SW 1271 (cell line): Measurements from ENCODE around the gene CBLB.

Source experiments
- DNase-seq, 2 experiments: peaks; one replicate each; lab custom pipeline; 2025; lab: John Stamatoyannopoulos, UW

CBLB gene

DNA sequence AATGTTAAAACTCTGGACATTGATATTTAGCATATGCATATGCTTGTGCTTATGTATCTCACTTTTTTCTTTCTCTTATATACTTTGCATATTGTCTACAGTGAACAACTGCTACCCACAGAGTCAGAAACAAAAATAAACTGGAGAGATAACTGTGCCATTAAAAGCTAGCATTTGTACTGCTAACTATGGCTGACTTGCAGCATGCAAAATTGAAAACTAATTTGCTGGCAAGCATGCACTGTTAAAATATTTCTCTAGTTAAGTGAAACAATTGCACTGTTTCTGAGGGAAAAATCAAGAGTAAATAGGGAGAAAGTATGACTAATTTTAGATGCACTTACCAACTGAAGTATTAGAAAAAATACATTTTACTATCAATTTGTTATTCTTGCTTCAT lies 177.8 kb downstream of the CBLB start:
- DNase-seq, result no peak

GRCh38 chr3:105688821-105689220 lies 180.0 kb downstream of the CBLB start:
- DNase-seq, result no peak

DNA sequence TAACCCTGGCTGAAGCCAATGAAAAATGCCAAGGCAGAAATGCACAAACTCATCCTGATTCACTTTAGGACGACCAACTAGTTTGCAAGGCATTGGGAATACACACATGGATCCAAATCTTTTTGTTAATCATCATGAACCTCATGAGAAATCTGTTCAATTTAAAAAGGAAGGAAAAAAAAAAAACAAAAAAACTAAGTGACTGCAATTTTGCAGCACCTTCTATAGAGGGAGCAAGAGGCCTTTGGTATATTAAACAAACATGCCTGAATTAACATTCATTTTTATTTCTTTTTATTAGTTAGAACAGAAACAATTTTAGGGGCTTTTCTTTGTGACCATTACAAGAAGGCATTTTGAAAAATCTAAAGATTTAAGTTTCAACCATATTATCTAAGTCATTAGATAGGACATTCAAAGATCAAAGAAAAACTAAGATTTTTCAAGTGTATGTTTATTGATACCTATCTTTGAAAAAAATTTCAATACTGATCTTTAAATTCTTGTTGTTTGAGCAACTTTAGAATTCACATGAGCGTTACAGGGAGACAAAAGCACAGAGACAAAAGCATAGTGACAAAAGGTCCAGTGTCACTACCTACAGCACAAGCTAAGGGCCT lies 182.4 kb downstream of the CBLB start:
- peak in 1 of 2 experiments; percentile 28 for DNase-seq

GRCh38 chr3:105679951-105680350 lies 188.9 kb downstream of the CBLB start:
- no peak for DNase-seq

GRCh38 chr3:105678017-105678416 lies 190.8 kb downstream of the CBLB start:
- DNase-seq, result no peak

DNA sequence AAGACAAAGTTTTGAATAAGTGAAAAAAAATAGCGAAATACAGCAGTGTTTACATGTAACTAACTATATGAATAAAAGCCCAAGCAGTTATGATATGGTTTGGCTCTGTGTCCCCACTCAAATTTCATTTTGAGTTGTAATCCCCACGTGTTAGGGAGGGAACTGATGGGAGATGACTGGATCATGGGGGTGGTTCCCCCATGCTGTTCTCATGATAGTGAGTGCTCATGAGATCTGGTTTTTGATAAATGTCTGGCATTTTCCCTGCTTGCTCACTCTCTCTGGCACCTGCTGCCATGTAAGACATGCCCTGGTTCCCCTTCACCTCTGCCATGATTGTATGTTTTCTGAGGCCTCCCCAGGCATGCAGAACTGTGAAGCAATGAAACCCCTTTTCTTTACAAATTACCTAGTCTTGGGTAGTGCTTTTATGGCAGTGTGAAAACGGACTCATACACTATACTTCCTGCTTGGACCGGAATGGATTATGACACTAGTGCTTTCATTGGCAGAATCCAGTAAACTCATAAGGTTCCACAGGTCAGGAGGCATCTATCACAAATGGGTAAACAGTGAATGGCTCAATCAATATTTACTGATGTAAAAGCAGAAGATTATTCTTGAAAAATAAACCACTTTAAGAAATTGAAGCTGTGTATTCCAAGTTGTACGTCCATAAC lies 192.1 kb downstream of the CBLB start:
- no peak for DNase-seq

DNA sequence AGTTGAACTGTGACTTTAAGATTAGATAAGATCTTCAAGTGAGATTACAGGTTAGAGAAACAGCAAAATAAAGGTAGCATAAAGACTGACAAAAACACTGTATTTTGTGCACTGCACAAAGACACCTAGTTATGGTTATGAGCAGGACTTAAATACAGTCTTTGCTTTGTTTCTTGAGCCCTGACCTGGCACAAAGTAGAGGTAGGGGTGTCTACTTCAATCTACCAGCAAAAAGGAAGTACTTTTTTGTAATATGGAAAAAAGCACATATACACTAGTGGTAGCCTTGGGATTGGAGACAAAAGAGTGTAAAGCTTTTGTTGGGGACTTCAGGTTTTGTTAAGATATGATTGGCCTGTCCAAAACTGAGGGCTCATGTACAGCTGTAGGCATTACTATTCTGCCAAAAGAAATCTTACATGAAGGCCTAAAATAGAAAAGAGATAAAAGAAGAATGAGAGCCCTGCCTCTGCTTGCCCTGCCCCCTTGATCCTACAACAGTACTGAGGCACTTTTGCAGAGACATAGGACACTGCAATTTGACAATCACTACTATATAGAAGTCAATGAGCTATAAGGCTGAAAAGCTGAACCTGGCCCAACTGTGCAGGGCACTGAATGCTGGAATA lies 194.3 kb downstream of the CBLB start:
- no peak for DNase-seq

GRCh38 chr3:105672996-105673395 lies 195.8 kb downstream of the CBLB start:
- no peak for DNase-seq

GRCh38 chr3:105662306-105662705 lies 206.5 kb downstream of the CBLB start:
- no peak for DNase-seq

DNA sequence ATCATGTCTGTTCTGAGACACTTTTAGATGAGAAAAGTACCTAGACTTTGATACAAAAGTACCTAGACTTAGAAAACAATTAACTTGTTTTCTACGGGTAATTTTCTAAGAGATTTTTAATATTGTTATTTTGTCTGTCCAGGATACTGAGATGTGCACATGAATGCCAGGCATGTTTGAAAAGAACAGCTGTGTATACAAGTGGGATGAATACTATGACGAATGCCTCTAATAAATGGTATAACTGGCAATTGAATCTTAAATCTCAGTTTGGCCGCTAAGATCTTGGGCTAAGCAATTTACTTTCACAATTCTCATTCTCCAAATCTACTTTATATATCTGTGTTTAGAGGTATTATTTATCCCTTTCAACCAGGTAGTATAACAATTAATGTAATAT lies 207.4 kb downstream of the CBLB start:
- no peak for DNase-seq

DNA sequence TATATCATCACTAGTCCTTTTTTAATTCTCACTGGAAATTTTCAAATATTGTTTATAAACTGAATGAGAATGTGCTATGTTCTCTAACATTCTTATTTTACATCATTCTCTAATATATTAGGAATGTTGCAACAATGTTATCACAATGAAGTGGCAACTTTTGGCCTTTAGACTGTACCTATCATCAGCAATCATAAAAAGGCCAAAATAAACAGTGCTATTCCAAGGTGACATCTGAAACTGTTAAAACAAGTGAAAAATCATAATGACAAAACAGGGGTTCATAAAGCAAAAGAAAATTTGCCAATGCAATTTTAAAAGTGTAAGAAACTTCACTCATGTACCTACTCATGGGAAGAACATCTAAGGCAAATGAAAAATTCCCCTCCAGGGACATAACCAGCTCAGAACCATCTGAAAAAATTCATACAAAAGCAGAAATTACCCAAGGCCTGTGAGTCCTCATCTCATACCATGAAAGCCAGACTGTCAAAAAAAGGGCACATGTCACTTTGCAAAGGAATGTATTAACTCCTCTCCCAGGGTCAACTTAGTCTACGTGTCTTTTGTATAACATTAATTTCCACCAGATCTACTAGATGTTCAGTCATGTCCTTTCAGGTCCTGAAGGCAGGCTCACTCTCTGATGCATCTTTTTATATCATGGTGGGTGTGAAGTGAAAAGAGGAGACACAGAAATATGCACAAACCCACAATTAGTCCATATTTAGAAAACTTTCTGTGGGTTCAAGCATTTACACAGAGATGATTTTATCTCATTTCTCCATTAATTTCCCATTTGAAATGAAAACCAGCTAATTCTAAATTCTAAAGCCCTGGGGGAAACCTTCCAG lies 211.9 kb downstream of the CBLB start:
- no peak for DNase-seq

DNA sequence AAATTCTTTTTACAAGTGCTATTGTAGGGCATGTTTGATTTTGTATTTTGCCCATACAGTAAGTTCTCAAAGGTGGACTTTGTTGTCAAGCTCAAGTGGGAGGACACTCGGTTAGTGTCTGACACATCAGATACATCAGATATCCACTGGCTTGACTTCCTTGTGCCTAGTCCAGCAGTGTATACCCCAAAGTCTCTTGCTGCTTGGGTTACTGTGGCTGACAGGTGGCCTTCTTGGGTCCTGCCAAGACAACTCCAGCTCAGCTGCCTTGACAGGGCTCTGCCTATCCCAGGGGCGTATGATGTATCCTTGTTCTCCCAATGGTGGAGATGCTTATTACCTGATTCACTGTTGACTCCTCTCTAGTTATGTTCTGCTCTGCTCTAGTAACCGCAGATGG lies 214.9 kb downstream of the CBLB start:
- no peak for DNase-seq

DNA sequence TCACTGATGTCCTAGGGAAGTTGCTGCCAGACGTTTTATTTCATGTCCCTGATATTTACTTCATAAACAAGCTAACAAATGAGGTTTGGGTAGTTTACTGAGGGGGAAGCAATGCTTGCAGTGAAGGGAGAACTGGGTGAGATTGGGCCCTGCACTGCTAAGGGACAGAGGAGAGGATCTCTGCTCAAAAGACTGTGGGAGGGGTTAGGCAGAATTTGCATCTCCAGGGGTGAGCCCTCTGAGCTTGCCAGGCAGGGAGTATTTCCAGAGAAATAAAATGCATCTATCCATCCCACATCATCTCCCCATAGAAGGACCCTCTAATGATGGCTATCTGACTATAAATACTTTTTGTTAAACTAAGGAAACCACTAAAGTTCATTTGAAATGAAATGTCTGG lies 215.6 kb downstream of the CBLB start:
- DNase-seq, result no peak

DNA sequence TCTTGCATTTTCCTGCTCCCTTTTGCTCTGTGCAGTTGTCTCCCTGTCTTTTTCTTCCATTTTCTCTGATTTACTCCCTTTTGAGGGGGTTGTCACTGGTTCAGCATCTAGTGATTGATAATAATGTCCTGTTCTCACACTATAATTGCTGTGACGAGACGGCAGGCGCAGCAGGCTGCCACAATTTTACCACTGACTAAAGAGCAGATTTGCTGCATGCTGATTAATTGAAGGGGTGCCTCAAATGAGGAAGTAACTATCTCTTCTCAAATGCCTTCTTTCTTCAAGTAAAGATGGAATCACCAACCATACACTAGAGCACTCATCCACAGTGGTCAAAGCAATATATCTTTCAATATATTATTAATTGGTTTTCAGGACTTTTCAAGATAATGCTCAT lies 219.3 kb downstream of the CBLB start:
- no peak for DNase-seq

DNA sequence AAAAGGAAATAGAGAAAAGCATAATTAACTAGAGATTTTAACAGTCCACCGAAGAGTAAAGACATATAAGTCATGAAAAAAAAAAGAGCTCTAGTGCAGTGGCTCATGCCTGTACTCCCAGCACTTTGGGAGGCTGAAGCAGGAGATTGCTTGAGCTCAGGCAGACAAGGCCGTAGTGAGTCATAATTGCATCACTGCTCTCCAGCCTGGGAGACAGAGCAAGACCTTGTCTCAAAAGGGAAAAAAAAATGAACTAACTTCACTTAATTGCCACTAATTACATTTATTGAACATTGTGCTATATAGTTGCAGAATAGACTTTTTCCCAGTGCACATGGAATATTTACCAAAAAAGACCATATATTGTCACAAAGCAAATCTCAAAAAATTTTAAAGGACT lies 221.8 kb downstream of the CBLB start:
- DNase-seq, result peak; percentile 3 to 43

GRCh38 chr3:105639131-105639530 lies 229.7 kb downstream of the CBLB start:
- DNase-seq, result no peak

- DNase-seq, result no peak
These were observed 234.1 kb downstream of the CBLB start for GRCh38 chr3:105634708-105635107.

DNA sequence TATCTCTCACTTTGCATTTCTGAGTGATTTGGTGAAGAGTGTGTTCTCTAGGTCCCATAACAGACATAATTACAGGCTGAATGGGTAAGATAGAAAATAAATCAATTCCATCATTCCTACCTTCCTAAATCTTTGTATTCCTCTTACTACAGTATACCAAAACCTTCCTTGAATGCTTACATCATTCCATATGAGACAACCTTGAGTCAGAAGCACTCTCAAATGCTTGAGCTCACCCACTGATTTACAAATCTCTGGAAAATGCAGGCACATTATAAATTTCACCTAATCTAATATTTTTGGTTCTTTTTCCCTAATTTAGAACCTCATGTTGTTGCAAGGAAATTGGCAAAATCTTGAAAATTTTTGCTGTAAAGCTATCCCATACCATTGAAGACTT lies 239.1 kb downstream of the CBLB start:
- DNase-seq, result no peak

GRCh38 chr3:105626739-105627138 lies 242.1 kb downstream of the CBLB start:
- DNase-seq, result no peak

DNA sequence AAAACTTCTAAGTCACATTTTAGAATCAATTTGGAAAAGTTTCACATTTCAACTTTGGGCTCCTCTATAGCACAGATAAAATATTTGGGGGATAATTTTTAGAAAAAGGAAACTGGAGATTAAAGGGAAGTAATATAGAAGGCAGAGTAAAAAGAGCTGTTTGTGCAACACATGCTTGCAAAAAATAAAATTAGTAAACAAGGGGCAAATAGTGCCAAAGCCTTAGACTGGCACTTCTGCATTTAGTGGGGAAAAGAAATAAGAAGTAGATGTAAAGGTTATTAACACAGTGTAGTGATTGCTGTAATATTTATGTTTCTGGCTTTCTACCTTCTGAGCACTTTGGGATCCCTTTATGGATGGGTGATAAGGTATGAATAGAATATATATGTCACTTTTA lies 246.6 kb downstream of the CBLB start:
- DNase-seq, result no peak

DNA sequence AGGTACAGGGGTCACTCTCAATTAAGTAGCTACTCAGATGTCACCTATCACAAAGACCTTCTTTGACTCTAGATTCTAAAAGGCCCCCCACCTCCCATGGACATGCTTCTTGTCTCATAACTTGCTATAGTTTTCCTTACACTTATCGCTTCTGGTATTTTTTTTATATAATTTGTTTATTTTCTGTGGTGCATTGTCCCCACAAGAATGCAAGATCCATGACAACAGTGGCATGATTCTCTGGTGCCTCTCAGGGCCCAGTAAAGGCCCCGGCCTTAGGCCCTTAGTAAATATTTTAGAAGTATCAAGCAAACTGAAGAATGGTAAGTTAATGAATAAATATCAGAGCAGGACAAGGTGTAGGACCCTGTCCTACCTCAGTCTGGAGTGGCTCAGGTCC lies 248.6 kb downstream of the CBLB start:
- no peak for DNase-seq

DNA sequence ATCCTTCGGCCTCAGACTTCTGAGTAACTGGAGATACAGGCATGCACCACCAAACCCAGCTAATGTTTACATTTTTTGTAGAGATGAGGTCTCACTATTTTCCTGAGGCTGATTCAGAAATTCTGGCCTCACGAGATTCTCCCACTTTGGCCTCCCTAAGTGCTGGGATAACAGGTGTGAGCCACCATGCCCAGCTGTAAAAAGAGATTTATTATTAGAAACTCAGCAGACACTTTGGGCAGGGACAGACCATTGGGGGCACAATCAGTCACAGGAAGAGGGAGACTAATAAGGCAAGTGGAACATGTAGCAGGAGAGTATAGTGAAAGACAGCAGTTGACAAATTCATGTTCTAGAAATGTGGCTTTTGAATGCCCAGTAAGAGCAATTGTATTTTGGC lies 249.2 kb downstream of the CBLB start:
- DNase-seq, result no peak

DNA sequence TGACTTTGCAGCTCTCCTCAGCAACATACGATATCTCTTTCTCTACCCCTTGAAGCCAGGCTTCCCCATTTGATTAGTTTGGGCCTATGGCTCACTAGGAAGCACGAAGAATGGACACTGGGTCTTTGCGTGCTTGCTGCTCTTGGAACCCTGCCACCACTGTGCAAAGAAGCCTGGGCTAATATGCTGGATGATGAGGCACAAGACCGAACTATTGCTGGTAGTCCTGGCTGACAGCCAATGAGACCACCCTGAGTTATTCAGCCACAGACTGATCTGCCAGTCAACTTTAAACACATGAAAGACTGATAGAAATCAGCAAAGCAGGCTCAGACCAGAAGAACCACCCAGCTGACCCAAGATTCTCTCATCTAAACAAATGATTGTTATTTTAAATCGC lies 250.3 kb downstream of the CBLB start:
- no peak for DNase-seq
